Skin epidermis (tissue), 12 donors: ENCODE results near the gene SYNPO.

Experiments used
- H3K27ac ChIP-seq, 21 experiments: fragments of 200-600 bp; sonication (generic) in 11 of 21; one replicate each; pipeline ENCODE4 v1.5.0; 2020; ENCODE audit warnings: mild to moderate bottlenecking in 3 of 21, inconsistent platforms in 2 of 21, moderate library complexity in 2 of 21
- H3K4me3 ChIP-seq, 7 experiments: fragments of 200-600 bp; sonication (generic) in 2 of 7; one replicate each; pipeline ENCODE4 v1.5.0; 2020; ENCODE audit warnings: inconsistent platforms in 2 of 7, mild to moderate bottlenecking in 2 of 7, moderate library complexity in 1 of 7

Gene SYNPO

DNA sequence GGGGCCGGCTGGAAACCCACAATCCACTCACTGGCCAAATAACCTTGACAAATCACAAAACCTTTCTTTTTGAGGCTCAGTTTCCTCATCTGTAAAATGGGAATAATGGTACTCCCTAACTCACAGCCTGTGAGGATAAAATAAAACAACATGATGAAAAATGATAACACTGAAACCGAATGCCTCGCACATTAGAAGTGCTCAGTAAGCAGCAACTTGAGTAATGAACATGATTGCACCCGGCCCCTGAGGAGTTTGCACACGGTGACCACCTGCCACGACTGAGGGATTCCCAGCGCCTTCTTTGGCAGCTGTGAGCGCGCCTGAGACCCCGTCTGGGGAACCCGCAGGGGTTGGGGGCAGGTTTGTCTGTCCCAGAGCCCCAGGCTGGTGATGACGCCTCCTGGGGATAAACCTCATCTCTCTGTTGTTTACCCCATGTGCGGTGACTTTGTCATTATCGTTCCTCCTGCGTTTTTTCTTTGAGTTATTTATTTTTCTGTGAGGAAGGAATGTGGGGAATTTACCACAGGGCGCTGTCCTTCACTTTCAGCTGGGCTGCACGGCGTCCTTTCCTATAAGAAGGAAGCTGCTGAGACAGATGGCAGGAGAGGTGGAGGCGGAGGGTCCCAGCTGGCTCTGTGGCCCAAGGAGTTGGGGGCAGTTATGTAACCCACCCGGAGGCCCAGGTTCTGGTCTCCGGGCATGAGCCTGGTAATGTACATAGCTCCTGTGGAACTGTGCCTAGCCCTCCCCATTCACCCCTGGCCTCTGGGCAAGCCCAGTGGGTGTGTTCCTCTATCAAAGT is 3.0 kb upstream of the SYNPO start:
- Histone ChIP-seq H3K4me3 (no peak overlapping the region), H3K27ac (peak overlapping the region in 5 of 21 experiments; percentile 15 to 78 (median 50))

DNA sequence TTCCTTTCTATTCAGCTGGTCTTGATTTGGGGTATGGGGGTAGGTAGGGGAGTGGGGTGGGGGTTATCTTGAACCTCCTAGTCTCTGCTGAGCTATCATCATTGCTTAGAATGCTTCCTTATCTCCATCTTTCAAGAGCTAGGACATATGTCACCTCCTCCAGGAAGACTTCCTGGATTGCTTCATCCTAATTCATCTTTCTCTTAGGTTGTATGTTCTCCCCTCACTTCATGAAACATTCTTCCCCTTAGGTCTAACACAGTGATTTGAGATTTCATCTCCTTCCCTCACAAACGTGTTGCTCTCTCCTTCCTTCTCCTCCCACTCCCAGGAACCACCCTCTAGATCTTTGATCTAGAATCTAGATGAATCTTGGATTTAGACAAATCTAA is 2.4 kb upstream of the SYNPO start:
- Histone ChIP-seq H3K27ac (peak overlapping the region in 8 of 21 experiments; percentile 15 to 87 (median 78)), H3K4me3 (no peak overlapping the region)

DNA sequence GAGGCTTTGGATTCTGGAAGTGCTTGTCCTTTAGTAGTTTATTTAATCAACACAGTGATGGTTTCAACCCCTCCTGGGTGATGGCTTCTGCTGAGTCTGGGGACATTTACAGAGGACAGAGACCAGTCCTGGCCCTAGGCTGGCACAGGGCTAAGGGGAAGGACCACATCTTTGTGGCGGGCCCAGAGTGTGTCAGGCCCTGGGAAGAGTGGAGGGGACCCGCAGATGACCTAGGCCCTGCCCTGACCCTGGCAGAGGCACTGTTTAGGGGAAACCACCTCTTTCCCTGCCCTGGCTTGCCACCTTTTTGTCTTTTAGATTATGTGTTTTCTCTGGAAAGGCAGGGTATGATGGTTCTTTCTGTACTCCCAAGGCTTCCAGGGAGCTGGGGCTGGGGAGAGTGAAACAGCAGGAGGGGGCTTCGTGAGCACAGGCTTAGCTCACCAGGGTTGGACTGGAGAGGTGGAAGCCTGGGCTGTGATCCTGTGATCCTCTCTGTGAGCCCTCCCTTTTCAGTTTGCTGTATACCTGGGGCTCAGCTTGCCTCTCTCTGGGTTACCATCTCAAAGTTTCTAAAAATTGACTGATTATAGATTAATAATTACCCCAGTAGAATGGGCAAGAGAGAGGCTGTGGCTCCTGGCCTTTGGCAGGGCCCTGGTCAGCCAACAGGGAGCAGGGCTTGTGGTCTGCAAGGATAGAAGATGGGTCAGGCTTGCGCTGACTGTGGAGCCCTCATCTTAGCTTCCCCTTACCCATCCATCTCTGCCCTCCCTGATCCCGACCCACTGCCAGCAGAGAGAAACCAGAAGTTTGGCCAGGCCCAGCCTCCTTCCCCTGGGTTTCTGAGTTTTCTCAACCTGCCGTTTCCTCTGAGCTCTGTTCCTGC is 1.7 kb upstream of the SYNPO start:
- peak overlapping the region in 13 of 21 experiments; percentile 15 to 87 (median 76) for H3K27ac ChIP-seq
- no peak overlapping the region for H3K4me3 ChIP-seq

DNA sequence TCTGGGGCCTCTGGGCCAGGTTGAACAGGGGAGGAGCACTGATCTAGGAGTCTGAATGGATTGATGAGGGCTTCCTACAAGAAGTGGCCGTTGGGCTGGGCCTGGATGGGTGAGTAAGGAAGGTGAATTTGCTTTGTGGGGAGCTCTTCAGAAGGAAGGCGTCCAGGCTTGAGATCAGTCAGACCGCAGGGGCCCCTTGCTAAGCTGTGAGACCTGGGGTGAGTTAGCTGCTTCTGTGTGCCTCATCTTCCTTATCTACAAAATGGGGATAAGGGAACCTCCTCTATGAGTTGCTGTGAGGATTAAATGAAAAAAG is 1.1 kb upstream of the SYNPO start:
- no peak overlapping the region for H3K4me3 ChIP-seq
- peak overlapping the region in 15 of 21 experiments; percentile 1 to 87 (median 76) for H3K27ac ChIP-seq

DNA sequence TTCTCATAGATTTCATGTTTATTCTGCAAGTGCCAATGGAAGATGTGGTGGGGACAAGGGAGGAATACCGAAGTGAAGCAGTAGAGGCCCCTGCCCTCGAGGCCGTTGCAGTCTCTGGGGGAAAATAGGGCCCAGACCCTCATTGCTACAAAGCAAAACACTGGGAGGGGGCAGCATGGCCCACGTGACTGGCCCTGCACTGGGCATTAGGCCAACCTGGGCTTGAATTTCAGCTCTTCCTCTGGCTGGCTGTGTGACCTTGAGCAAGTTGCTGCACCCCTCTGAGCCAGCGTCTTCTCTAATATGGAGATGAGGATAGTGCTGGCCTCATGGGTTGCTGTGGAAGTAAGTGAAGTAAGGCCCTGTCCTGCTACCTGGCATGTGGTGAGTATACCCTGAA is 709 bp upstream of the SYNPO start:
- Histone ChIP-seq H3K4me3 (no peak overlapping the region), H3K27ac (peak overlapping the region in 17 of 21 experiments; percentile 1 to 88 (median 76))

DNA sequence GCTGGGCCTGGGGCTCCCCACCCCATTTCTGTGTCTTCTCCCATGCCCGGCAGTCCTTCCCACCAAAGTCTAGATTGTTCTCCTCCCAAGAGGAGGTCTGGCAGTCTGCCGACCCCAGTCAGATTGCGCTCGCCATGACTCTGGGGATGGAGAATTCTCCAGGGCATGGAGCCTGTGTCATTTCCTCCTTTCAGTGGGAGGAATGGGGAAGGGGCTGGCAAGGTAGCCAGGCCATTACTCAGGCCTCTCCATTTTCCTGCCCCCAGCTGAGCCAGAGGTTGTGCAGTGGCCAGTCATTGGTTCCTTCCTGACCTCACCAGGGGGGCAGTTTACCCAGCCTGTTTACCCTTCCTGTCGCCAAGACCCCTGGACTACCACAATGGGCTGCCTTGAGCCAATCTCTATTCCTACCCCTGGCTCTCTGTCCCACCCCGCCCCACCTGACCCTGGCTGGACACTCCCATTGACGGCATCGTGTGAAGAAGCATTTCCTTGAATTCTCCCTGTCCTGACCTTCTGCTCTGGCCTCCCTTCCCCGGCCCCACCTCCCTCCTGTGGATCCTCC is 628 bp downstream of the SYNPO start:
- Histone ChIP-seq H3K27ac (peak overlapping the region in 19 of 21 experiments; percentile 54 to 88 (median 79)), H3K4me3 (peak overlapping the region in 2 of 7 experiments; percentile 11 to 15)

DNA sequence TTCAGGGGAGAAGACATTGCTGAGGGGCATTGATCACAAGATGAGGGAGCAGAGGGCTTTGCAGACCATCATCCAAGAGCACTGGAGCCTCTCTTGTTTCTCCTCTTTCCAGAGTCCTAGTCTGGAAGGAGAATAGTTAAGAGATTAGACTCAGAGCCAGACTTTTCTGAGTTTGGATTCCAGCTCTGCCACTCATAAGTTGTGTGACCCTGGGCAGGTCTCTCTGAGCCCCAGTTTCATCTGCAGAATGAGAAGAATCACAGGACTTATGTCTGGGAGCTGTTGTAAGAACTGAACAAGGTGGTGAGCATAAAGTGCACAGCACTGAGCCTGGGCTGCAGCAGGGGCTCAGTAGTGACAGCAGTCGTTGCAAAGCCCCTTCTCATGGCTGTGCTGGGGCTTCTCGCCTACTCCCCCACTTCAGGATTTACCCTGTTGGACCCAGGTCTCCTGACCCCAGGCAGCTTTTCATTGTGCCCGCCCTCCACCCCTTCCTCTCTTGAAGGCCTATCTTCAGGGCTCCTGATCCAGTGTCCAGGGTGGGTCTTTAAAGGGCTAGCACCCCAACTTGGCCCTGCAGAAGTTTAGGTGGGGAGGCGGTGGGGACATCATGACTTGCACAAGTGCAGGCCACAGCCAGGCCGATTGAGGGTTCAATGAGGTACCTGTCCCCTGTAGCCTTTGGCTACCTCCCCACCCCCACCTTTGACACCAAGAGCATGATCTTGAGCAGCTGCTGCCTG is 1.5 kb downstream of the SYNPO start:
- H3K4me3 ChIP-seq, result peak overlapping the region in 1 of 7 experiments; percentile 1

DNA sequence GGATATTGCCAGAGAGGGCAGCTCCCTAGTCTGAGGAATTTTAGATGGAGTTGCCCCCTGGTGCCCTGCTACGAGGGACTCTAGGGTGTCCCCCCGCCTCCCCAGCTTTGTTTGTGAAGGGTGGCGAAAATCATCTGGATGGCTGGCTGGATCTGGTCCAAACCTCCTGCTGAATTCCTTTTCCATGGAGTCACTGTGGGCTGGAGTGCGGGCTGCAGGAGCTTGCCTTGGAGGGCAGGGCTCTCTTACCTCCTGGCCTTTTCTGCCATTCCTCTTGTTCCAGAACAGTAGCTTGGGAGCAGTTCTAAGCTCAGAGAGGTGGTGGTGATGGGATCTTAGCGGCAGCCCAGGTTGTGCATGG is 2.1 kb downstream of the SYNPO start:
- H3K4me3 ChIP-seq, result no peak overlapping the region
- H3K27ac ChIP-seq, result peak overlapping the region in 14 of 21 experiments; percentile 2 to 88 (median 78)

More for the DNA sequence above, 1.5 kb downstream of the SYNPO start:
- H3K27ac ChIP-seq, result peak overlapping the region in 17 of 21 experiments; percentile 2 to 88 (median 78)

DNA sequence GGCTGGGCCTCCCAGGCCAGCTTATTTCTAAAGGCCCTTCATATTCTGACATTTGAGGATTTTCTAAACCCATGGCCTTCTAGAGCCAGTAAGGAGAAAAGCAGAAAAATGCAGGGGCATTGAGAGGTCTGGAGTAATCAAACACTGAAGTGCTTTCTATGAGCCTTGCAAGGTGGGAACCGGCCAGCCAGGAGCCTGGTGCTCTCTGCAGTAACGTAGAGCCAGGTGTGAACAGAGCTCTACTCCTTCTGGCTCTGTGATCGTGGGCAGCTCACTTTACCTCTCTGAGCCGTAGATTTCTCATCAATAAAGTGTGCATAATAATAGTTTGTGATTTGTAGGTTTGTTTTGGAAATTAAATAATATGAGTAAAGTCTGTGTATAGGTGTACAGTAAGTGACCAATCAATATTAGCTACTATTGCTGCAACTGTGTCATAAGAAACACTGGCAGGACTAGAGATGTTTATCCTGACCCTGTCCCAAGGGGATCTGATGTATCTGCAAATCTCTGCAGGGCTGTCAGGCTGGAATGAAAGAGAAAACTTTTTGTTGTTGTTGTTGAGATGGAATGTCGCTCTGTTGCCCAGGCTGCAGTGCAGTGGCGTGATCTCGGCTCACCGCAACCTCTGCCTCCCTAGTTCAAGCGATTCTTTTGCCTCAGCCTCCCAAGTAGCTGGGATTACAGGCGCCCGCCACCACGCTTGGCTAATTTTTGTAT is 2.7 kb downstream of the SYNPO start:
- Histone ChIP-seq H3K4me3 (no peak overlapping the region), H3K27ac (peak overlapping the region in 11 of 21 experiments; percentile 2 to 88 (median 73))

DNA sequence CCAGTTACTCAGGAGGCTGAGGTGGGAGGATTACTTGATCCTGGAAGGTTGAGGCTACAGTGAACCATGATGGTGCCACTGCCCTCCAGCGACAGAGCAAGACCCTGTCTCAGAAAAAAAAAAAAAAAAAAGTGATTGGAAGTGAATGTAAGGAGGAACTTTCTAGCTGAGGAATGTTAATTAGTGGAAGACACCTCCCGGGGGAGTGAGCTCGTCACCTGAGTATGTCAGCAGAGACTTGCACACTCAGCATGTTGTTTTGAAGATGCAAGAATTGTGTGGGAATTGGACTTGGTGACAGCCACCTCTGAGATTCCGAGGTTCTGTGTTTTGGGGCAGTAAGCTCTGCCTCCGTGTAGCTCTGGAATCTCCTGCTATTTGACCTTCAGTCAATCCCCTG is 3.6 kb downstream of the SYNPO start:
- H3K27ac ChIP-seq, result peak overlapping the region in 3 of 21 experiments; percentile 12 to 31 (median 14)

DNA sequence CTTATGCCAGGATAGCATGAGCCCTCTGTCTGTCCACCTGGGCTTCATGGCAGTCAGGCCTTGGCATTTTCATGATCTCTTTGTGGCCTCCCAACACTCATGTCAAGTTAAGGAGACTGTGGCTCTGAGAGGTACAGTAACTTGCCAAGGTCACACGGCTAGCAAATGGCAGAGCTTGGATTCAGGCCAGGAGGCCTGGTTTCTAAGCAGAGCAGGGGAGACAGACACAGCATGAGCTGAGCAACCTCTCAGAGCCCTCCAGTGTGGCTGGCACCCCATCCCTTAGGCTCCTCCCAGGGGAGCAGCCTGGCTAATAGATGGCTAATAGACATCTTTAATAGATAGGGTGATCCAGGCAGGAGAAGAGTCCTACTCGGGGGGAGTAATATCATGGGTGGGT is 4.1 kb downstream of the SYNPO start:
- H3K4me3 ChIP-seq, result no peak overlapping the region
- H3K27ac ChIP-seq, result peak overlapping the region in 5 of 21 experiments; percentile 5 to 48 (median 14)

More for the DNA sequence above, 3.6 kb downstream of the SYNPO start:
- no peak overlapping the region for H3K4me3 ChIP-seq

DNA sequence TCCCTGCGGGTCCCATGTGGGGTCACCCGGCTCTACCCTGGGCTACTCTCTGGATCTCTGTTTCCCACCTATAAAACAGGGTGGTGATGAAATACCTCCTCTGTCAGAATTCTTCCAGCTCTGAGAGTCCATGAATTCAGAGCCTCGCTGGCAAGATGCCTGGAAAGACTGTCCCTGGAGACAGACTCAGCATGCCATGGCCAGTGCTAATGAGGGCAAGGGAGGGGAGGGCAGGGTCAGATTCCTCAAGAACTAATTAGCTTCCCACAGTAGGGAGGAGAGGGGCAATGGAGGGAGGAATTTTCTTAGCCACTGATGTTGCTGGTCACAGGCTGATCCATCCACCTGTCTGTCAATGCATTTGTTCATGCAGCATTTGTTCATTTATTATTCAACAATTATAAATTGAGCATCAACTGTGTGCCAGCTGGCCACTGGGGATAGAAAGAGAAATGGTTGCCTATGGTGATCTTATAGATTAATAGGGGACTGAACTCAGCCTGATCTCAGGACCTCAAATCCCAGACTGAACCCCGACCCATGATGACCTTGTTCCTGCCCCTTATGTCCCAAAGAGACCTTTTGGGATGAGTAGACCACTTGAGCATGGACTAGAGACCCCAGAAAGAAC is 4.7 kb downstream of the SYNPO start:
- Histone ChIP-seq H3K27ac (peak overlapping the region in 2 of 21 experiments; percentile 14 to 48), H3K4me3 (no peak overlapping the region)

DNA sequence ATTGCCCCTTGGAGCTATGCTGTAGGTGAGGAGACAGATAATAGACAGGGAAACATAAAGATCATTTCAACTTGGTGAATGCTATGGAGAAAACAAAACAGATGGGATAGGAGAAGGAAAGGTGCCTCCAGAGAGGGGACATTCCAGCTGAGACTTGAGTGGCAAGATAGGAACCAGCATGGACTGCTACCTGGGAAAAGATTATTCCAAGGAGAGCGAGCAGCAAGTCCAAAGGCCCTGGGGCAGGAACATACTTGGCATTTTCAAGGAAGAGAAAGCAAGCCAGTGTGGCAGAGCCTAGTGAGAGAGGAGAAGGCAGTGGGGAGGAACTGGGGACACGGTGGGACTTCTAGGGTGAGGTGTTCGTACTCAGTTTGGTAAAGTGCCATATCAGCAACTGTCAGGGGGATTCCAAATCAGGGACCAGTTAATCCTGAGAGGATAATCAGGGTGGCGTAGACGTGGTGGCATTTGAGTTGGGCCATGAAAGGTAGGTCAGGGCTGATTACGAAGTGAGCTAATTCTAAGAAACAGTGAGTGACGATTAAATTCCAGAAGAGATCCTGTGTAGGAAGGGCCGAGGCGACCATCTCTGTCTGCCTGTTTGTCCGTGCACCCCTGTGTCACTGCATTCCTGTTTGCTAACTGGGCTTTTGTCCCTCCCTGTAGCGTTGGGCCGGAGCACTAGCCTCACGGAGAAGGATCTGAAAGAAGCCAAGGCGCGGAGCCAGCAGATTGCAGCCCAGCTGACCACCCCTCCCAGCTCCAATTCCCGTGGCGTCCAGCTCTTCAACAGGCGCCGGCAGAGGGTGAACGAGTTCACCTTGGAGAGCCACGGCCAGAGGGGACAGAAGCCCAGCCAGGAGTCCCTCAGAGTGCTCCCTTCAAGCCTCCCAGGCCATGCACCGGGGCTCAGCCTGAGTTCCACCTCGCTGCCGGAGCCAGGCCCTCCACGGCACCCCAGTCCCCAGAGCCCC is 7.1 kb downstream of the SYNPO start:
- no peak overlapping the region for H3K27ac ChIP-seq
- H3K4me3 ChIP-seq, result no peak overlapping the region

DNA sequence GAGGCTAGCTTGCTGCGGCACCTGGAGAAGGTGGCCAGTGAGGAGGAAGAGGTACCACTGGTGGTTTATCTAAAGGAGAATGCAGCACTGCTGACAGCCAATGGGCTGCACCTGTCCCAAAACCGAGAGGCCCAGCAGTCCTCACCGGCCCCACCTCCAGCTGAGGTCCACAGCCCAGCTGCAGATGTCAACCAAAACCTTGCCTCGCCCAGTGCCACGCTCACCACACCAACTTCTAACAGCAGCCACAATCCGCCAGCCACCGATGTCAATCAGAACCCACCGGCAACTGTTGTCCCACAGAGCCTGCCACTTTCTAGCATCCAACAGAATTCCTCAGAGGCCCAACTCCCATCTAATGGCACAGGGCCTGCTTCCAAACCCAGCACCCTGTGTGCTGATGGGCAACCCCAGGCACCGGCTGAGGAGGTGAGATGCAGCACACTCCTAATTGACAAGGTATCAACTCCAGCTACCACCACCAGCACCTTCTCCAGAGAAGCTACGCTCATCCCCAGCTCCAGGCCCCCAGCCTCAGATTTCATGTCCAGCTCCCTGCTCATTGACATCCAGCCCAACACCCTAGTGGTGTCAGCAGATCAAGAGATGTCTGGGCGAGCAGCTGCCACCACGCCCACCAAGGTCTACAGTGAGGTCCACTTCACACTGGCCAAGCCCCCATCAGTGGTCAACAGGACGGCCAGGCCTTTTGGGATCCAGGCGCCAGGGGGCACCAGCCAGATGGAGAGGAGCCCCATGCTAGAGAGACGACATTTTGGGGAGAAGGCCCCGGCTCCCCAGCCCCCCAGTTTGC is 8.0 kb downstream of the SYNPO start:
- Histone ChIP-seq H3K27ac (no peak overlapping the region), H3K4me3 (no peak overlapping the region)

DNA sequence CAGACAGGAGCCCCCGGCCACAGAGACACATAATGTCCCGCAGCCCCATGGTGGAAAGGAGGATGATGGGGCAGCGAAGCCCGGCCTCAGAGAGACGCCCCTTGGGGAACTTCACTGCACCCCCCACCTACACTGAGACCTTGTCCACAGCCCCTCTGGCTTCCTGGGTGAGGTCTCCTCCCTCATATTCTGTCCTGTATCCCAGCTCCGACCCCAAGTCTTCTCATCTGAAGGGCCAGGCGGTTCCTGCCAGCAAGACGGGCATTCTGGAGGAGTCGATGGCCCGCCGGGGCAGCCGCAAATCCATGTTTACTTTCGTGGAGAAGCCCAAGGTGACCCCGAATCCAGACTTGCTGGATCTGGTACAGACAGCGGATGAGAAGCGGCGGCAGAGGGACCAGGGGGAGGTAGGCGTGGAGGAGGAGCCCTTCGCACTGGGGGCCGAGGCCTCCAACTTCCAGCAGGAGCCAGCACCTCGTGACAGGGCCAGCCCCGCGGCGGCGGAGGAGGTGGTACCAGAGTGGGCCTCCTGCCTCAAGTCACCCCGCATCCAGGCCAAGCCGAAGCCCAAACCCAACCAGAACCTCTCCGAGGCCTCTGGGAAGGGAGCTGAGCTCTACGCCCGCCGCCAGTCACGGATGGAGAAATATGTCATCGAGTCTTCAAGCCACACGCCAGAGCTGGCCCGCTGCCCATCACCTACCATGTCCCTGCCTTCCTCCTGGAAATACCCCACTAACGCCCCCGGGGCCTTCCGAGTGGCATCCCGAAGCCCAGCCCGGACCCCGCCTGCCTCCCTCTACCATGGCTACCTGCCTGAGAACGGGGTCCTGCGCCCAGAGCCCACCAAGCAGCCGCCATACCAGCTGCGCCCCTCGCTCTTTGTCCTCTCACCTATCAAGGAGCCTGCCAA is 8.9 kb downstream of the SYNPO start:
- H3K27ac ChIP-seq, result no peak overlapping the region
- H3K4me3 ChIP-seq, result no peak overlapping the region
